ENCODE results near the gene PTGR2.
A peak's percentile ranks its signal among the peaks of the same experiment; 100 is the strongest.
"Not testable (repeated sequence)": the region's sequence is repeated elsewhere in the genome, so short reads cannot be mapped to it uniquely, and the experiment has no call there.

PTGR2 gene

DNA sequence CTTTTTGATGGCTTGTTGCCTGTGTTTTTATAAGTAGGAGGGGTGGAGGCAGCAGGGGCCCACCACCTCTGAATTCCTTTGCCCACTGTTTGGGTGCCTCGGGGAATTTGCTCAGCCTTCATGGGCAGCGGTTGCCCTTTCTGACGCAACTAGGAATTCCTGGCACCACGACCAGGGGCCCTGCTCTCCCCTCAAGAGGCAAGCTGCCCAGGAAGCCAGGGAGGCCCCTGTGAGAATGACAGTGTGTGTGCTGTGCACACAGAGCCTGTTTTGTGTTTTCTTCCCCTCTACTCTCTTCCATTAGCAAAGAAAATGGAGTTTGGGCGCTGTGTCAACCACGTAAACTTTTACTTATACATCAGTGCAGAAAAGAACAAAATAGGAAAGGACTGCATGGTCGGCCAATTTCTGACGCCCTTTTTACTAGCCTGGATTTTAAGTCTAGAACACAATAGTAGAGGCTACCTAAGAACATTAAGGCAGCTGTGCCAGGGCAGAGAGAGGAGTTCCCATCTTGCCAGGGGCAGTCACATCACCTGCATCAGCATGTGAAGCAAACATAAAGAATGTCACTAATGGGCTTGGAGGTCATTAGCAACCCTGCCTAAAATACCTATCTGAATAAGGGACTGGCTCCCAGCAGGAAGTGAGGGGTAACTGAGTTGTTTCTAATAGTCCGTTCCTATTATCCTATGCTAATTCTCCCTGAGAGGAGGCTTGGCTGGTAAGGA, 17.9 kb upstream of the PTGR2 start:
- peak; percentile 42 for DNase-seq

DNA sequence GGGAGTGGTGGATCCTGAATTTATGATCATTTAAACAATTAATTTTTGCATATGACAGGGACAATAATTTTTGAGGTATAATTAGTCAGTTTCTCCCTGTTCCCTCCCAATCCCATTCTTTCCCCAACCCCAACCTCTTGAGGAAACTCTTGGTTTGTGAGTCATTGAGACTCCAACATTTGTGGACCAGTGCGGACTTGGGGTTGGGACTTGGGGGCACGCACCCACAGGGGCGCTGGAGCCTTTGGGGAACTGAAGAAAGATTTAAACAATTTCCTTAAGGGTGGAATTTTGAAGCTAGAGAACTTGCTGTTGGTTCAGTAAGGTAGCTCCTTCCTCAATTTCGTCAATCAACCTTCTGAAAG, 17.4 kb upstream of the PTGR2 start:
- no peak for DNase-seq

DNA sequence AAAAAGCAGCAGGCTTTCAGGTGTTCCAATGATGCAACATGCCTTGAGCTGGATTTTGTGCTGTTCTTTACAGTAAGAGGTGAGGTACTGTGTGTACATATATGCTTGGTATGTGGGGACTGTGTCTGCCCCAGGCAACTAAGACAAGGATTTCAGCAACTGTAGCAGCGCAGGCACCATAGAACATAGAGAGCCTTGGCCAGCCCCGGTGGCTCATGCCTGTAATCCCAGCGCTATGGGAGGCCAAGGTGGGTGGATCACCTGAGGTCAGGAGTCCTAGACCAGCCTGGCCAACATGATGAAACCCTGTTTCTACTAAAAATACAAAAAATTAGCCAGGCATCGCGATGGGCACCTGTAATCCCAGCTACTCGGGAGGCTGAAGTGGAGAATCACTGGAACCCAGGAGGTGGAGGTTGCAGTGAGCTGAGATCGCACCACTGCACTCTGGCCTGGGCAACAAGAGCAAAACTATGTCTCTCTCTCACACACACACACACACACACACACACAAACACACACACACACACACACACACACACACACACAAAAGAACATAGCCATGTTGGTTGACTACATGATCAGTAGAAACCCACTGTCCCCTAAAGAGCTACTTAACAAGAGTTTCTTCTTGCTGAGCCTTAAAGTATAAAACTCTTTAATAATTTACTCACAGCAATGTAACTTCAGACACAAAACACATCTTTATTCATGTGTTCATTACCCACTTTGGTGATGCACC, 13.2 kb upstream of the PTGR2 start:
- not testable (repeated sequence) for DNase-seq

DNA sequence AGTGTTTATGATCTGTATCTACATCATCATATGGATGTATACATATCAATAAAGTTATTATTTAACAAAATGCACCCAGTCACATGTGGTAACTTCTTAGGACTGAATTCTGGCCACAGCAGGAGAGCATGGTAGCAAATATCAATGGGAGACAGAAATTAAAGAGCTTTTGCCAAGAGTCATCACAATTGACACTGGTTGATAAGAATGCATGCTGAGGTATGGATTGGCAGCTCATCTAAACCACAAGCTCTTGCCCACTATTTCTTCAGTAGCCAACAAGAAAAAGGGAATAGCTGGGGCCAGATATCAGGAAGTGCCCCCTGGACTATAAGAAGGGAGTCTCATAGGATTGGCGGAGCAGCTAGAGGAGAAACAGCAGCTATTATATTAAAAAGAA, 9.4 kb upstream of the PTGR2 start:
- DNase-seq: no peak

DNA sequence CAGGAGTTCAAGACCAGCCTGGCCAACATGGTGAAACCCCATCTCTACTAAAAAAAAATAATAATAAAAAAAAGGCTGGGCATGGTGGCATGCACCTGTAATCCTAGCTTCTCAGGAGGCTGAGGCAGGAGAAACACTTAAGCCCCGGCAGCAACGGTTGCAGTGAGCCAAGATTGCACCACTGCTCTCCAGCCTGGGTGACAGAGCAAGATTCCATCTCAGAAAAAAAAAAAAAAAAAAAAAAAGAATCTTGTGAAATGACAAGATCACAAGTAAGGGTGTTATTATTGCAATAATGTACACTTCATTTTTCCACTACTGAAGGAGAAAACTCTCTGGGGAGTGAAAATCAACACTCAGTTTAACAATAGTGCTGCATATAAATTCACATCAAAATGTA, 8.8 kb upstream of the PTGR2 start:
- DNase-seq: no peak

DNA sequence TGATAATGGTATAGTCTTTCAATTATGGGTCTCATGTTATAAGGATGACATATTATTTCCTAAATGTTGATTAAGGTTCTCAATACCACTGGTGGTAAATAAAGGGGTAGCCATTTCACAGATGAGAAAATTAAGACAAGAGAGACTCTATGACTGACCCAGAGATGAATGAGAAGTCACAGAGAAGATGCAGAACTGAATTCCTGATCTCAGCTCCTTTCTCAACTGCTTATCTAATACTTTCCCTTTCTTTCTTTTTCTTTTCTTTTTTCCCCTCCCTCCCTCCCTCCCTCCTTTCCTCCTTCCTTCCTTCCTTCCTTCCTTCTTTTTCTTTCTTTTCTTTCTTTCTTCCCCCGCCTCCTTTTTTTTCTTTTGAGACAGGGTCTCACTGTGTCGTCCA, 8.3 kb upstream of the PTGR2 start:
- DNase-seq: no peak

DNA sequence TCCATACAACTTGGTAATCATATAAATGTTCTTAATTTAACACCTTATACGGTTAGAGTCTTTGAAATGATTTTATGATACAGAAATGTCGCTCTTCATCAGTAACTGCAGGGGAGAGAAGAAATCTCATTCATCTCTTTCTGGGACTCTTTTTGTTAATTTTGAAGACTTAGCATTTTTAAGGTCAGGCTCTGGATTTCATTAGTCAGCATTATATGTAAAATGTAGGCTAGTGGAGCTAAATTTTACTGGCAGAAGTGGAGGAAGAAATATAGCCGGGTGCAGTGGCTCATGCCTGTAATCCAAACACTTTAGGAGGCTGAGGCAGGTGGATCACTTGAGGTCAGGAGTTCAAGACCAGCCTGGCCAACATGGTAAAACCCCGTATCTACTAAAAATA, 4.7 kb upstream of the PTGR2 start:
- no peak for DNase-seq

DNA sequence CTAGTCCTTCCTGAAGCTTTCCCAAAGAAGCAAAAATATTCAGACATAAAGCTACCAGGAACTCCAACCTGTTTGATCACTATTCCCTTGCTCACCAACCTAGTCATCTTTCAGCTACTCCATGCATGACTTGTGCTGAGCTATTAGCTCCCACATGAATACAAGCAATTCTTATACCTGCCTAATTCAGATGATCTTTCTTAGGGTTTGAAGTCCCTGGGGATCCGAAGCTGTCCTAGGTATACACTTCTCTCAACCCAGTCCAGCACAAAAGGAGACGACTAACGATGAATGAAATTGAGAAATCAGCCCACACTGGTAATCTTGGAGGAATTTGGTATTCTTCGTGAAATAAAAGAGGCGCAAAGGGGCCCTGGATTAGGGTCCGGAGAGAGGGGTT, 631 bp upstream of the PTGR2 start:
- DNase-seq: no peak

DNA sequence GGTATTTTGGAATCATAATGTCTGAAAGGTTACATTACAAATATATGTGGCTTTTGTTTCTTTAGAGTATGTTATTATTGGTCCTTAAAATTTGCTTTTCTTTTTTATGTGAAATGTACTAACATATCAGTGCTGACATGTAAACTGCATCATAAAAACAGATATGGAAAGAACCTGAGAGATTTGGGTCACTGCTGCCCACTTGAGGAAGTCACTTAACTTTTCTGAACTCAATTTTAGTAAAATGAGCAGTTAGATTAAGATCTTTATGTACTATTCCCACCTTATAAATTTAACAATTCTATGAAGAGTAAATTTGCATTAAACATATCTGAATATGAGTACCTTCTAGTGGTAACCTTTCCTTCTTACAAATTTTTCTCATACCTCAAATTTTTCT, 7.5 kb downstream of the PTGR2 start:
- no peak for DNase-seq

DNA sequence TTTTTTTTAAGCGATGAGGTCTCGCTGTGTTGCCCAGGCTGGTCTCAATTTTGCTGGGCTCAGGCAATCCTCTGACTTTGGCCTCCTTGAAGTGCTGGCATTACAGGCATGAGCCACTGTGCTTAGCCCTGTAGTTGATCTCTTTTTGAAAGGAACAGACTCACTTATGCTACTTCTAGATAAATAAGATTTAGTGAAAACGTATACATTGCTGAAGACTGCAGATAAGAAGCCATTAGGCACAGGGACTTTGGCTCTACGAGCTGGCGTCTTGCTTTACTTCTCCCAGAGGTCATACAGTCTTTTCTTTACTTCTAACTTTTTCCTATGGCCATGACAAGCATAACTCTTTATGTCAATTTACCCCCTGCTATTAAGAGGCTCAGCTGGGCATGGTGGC, 9.4 kb downstream of the PTGR2 start:
- no peak for DNase-seq

DNA sequence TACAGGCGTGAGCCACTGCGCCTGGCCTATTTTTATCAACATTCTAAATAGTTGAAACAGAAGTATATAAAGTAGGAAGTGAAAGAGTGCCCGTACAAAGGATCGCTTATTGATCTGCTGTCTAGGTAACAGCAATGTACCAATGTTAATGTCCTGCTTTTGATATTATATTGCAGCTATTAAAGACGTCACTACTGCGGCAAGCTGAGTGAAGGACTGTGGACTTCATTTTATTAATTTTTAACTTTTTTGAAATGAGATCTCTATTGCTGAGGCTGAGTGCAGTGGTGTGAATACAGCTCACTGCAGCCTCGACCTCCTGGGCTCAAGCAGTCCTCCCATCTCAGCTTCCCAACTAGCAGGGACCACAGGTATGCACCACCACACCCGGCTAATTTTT, 10.8 kb downstream of the PTGR2 start:
- DNase-seq: no peak

DNA sequence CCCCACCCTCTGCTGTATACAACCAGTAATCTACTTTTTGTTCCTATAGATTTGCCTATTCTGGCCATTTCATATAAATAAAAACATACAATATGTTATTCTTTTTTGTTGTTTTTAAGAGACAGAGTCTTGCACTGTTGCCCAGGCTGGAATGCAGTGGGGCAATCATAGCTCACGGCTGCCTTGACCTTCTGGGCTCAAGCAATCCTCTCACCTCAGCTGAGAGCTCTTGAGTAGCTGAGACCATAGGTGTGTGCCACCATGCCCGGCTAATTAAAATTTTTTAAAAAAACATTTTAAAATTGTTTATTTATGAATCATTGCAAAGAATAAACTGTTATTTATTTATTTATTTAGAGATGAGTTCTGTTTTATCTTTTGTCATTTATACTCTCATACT, 11.6 kb downstream of the PTGR2 start:
- DNase-seq: no peak

DNA sequence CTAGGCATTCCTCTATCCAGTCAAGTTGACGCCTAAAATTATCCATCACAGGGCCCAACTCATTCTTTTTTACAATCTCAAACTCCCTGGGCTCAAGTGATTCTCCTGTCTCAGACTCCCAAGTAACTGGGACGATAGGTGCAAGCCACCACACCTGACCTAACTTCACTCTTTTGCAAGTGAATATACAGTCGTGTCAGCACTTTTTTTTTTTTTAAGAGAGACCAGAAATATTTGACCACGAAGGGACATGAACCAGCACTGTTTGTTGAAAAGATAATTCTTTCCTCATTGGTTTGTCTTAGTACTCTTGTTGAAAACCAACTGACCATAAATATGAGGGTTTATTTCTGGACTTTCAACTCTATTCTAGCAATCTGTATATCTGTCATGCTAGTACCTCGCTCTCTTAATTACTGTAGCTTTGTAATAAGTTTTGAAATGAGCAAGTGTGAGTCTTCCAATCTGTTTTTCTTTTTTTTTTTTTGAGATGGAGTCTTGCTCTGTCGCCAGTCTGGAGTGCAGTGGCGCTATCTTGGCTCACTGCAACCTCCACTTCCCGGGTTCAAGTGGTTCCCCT, 14.0 kb downstream of the PTGR2 start:
- no peak for DNase-seq

DNA sequence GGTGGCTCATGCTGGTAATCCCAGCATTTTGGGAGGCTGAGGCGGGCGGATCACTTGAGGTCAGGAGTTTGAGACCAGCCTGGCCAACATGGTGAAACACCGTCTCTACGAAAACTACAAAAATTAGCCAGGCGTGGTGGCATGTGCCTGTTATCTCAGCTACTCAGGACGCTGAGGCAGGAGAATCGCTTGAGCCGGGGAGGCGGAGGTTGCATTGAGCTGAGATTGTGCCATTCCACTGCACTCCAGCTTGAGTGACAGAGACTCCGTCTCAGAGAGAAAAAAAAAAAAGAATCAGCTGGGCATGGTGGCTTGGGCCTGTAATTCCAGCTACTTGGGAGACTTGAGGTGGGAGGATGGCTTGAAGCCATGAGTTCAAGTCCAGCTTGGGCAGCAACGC, 18.1 kb downstream of the PTGR2 start:
- not testable (repeated sequence) for DNase-seq

DNA sequence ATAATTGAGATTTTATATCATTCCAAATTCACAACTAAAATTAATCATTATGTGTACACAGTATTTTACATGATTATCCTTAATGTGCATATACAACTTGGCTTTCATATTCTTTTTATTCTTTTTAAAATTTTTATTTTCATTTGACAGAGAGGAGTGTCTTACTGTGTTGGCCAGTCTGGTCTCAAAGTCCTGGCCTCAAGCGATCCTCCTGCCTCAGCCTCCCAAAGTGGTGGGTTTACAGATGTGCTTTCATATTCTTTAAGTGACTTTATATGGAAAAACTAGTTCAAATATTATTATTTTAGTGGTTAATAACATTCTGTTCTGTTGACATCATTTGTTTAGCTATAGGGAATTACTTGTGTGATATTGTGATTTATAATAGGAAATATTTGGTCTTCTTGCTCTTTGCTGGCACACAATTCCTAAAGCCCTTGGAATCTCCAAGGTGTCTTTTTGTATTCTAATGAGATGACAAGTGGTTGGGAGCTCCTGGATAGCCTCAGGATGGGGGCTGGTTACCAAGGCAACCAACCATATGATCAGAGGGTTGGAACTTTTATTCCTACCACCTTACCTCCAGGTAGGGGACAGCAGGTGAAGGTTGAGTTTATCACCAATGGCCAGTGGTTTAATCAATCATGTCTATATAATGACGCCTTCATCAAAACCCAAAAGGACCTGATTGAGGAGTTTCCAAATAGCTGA, 19.0 kb downstream of the PTGR2 start:
- DNase-seq: no peak

DNA sequence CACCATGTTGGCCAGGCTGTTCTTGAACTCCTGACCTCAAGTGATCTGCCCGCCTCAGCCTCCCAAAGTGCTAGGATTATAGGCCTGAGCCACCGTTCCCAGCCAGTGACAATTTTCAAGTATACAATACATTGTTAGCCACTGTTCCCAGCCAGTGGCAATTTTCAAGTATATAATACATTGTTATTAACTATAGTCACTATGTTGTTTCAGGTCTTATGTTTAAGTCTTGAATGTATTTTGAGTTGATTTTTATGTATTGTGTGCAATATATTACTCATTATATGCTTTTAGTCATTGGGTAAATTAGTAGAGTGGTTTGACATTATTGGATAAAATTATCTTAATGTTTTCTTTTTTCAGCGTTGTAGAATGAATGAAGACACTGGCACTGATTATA, 22.0 kb downstream of the PTGR2 start:
- DNase-seq: no peak

DNA sequence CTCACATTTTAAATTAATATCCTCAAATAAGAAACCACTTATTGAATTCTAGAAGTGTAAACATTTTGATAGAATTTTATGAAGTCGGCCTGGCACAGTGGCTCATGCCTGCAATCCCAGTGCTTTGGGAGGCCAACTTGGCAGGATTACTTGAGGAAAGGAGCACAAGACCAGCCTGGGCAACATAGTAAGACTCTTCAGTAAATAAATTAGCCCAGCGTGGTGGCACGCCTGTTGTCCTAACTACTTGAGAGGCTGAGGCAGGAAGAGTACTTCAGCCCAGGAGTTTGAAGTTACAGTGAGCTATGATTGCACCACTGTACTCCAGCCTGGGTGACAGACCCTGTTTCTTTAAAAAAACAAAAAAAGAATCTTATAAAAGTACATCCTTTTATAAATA, 26.2 kb downstream of the PTGR2 start:
- no peak for DNase-seq

DNA sequence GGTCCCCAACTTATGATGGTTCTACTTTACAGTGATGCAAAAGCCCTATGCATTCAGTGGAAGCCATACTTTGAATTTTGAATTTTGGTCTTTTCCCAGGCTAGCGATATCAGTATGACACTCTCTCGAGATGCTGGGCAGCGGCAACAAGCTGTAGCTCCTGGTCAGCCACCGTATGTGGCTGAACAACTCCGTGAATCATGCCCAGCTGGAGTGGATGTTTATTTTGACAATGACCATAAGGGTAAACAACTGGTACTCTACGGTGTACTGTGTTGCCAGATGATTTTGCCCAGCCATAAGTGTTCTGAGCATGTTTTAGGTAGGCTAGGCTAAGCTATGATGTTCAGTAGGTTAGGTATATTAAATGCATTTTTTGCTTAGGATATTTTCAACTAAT, 26.8 kb downstream of the PTGR2 start:
- no peak for DNase-seq

DNA sequence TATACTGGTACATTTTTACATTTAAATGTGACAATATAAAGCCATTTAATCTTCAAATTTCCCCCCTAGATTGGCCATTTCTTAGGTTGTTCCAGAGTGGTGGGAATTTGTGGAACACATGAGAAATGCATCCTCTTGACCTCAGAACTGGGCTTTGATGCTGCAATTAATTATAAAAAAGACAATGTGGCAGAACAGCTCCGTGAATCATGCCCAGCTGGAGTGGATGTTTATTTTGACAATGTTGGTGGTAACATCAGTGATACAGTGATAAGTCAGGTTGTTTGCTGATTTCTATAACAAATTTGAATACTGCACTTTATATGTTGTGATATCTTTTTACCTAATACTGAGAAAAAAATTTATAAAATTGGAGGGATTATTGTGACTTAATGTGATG, 27.4 kb downstream of the PTGR2 start:
- DNase-seq: no peak

DNA sequence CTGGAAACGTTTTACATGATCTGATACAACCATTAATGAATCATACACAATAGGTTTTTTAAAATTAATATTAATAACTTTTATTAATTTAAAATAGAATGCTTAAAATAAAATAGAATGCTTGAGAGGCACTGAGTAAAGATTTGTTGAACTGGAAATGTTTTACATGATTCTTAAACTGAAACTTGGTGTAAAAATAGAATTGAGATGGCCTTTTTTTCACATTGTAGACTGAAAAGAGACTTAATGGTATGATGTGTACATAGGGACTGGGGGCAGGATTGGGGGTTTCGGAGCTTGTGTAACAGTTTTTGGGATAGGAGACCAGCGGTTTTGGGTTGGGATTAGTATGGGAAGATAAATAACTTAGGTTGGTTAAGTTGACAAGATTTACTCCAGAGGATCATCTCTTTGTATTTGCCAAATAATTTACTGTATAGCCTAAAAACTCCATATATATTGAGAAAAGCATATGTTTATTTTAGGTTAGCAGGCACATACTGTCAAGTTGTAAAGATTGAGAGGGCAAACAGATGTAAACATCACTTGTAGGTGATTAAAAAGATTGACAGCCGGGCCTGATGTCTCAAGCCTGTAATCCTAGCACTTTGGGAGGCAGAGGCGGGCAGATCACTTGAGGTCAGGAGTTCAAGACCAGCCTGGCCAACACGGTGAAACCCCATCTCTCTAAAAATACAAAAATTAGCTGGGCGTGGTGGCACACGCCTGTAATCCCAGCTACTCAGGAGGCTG, 33.0 kb downstream of the PTGR2 start:
- DNase-seq: no peak

DNA sequence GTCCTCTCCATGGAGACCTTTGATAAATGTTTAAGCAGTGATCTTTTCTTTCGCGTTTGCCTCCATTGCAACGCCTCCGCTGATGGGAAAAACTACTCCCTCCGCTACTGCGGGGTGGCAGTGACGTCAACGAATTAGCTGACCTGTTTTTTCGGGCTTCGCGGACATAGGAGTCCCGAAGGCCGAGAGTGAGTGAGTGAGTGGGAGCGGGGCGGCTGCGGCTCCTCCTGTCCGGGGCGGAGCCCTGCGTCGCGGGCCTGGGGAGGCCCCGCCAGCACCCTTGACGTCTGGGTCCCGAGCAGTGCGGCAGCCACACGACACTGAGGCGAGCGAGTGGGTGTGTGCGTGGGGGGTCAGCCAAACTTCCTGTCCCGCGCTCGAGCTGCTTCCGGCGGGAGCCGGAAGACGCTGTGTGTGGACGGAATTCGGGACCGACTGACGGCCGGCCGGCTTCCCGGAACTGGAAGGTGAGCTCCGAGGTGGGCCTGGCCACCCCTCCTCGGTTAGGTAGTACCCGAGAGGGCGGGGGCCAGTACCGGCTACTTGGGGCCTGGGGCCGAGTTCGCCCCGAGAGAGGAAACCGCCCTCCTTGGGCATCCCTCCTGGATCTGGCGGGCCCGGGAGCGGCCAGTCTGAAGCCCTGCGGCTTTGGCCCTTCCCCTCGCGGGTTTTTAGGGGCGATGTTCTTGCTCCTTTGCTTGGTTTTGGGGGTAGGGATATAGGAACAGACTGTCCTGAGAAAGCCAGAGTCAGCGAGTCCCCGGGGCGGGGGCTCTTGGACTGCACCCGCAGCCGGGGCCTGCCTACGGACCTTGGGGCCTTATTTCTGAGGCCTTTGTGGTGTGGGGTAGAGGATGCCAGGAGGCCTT, 35.1 kb downstream of the PTGR2 start, which contains the start of gene ZNF410:
Gene ZNF410, plus strand, starts transcription at position 411 of the 869 bp plus-strand sequence. CDS start 5,317 bp downstream, outside the sequence.
- DNase-seq: peak; percentile 95

DNA sequence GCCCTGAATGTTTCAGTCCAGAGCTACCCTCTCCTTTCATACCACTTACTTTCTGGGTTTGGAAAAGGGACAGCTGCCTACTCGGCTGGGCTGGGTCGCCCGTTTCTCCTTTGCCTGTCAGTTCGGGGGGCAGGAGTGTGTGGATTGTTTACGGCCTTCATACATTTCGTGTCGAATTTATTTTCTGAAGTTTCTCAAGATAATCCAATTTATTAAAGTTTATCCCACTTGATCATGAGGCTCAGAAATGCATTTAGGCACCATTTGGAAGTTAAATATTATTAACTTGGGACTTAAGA, 35.6 kb downstream of the PTGR2 start:
- no peak for DNase-seq

All from T1000 (cell line).